A673 (cell line): ENCODE results near the gene ASB3. TPM values are rescaled to one million over a fixed set of nuclear protein-coding genes. Genes with fewer than 3 reads are reported as not detected.
"Not testable (repeated sequence)": the region's sequence is repeated elsewhere in the genome, so short reads cannot be mapped to it uniquely, and the experiment has no call there.

Experiments
- BruUV-seq: library from RNA; stranded (reverse); fragments of 400-500 nt; replicated peaks from 2 replicates; lab custom pipeline; 2021; lab: Mats Ljungman, UMichigan
- CTCF ChIA-PET: fragments of 300-600 bp; sonication (Branson Sonifier 250); formaldehyde crosslinking; loops from one replicate; lab custom pipeline; 2022; ENCODE audit warnings: antibody characterized with exemption; lab: Charles Lee
- POLR2A ChIA-PET: fragments of 300-600 bp; sonication (Branson Sonifier 250); formaldehyde crosslinking; loops from one replicate; lab custom pipeline; 2022; ENCODE audit warnings: antibody characterized with exemption; ENCODE audit not compliant: low non-redundant PET; lab: Charles Lee
- DNase-seq: peaks from one replicate; pipeline ENCODE4 v3.0.0-alpha.2; 2015; ENCODE audit warnings: low spot score
- H3K27ac ChIP-seq: fragments of 200-600 bp; sonication (generic); 2 replicates; pipeline ENCODE4 v1.5.1; 2016; ENCODE audit warnings: mixed run types, low read depth, mild to moderate bottlenecking, mixed read lengths, antibody characterized with exemption, low read length; ENCODE audit not compliant: poor library complexity, severe bottlenecking
- H3K27me3 ChIP-seq: fragments of 200-600 bp; sonication (generic); replicated peaks from 2 replicates; pipeline ENCODE4 v1.6.1; 2017; ENCODE audit warnings: mixed run types, low read depth, mild to moderate bottlenecking, mixed read lengths, antibody characterized with exemption, low read length; ENCODE audit not compliant: insufficient read depth, poor library complexity
- H3K36me3 ChIP-seq: fragments of 200-600 bp; sonication (generic); 2 replicates; pipeline ENCODE4 v1.6.1; 2016; ENCODE audit warnings: mixed run types, mild to moderate bottlenecking, mixed read lengths, antibody characterized with exemption, low read length; ENCODE audit not compliant: insufficient read depth, poor library complexity, severe bottlenecking
- H3K4me1 ChIP-seq: fragments of 200-600 bp; sonication (generic); 2 replicates; pipeline ENCODE4 v1.6.1; 2017; ENCODE audit warnings: mixed run types, mild to moderate bottlenecking, mixed read lengths, antibody characterized with exemption, low read length; ENCODE audit not compliant: insufficient read depth, poor library complexity, severe bottlenecking
- H3K4me3 ChIP-seq: fragments of 200-600 bp; sonication (generic); 2 replicates; pipeline ENCODE4 v1.5.1; 2016; ENCODE audit warnings: low read depth, mixed run types, mild to moderate bottlenecking, mixed read lengths, low read length; ENCODE audit not compliant: poor library complexity, severe bottlenecking
- H3K9me3 ChIP-seq: fragments of 200-600 bp; sonication (generic); 2 replicates; pipeline ENCODE4 v1.6.1; 2016; ENCODE audit warnings: mixed run types, low read depth, mild to moderate bottlenecking, mixed read lengths, antibody characterized with exemption, low read length; ENCODE audit not compliant: poor library complexity, severe bottlenecking
- CTCF ChIP-seq: fragments of 300-800, 200-600 bp; sonication (generic); conservative IDR thresholded peaks from 2 replicates; pipeline ENCODE4 v1.5.1; 2017; ENCODE audit warnings: low read depth, mild to moderate bottlenecking, antibody characterized with exemption, low read length, moderate library complexity, mixed read lengths
- EZH2 ChIP-seq: fragments of 200-600 bp; sonication (generic); IDR thresholded peaks from 2 replicates; pipeline ENCODE4 v1.6.1; 2017; ENCODE audit warnings: borderline replicate concordance, low read depth, mild to moderate bottlenecking, mixed read lengths, antibody characterized with exemption, low read length; ENCODE audit not compliant: poor library complexity, severe bottlenecking
- intact Hi-C: fragments of 100-400 bp; cut with micrococcal nuclease; formaldehyde crosslinking; loops from one replicate; pipeline ENCODE4 v1.10.0; 2022; ENCODE audit not compliant: unreplicated experiment
- total RNA-seq: library from RNA; stranded (reverse); gene quantifications from 2 replicates; pipeline ENCODE4 v1.2.3, GENCODE V29; 2021

ASB3 gene
- total RNA-seq, 1 experiment from 2014 or later, result 18.7 TPM

DNA sequence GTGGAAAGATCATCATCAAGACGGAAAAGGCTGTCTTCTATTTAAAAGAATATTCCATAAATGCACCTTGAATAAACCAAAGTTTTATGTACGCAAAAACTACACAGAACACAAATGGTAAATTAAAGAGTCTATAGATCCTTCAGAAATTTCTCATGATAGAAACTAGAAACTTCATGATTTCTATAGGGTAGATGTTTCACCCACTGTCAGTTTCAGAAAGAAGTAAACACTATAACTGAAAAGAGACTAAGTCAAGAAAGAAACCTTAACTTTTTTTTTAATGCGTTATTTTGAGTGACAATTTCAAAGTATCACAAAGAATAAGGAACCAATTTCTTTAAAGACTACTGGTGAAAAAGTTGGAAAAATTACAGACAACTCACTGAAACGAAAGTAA, 61.1 kb downstream of the ASB3 start:
- no peak overlapping the region for H3K4me3 ChIP-seq
- H3K27me3 ChIP-seq, result no peaks in the 10 kb centered on the region
- BruUV-seq, result no TSS peak
- TF ChIP-seq CTCF, result no peak
- TF ChIP-seq EZH2, result no peak
- H3K9me3 ChIP-seq, result no peaks in the 10 kb centered on the region
- no peak overlapping the region for H3K27ac ChIP-seq
- no peak for DNase-seq
- H3K36me3 ChIP-seq, result no peaks in the 10 kb centered on the region
- ChIA-PET CTCF (no interaction called here), POLR2A (no interaction called here)
- intact Hi-C loops, result no loop called here
- H3K4me1 ChIP-seq, result no peaks in the 10 kb centered on the region

GRCh38 chr2:53724536-53724935, 62.2 kb downstream of the ASB3 start:
- BruUV-seq, result no TSS peak
- Histone ChIP-seq H3K27me3 (no peaks in the 10 kb centered on the region), H3K4me1 (no peaks in the 10 kb centered on the region), H3K27ac (no peak overlapping the region), H3K36me3 (no peaks in the 10 kb centered on the region), H3K9me3 (no peaks in the 10 kb centered on the region), H3K4me3 (no peak overlapping the region)
- peak; percentile 1 for DNase-seq
- CTCF ChIA-PET, result no interaction called here
- TF ChIP-seq CTCF, result no peak
- TF ChIP-seq EZH2, result no peak
- intact Hi-C loops, result no loop called here
- POLR2A ChIA-PET, result no interaction called here

GRCh38 chr2:53720944-53721343, 65.8 kb downstream of the ASB3 start:
- BruUV-seq, intact Hi-C loops, H3K4me3 ChIP-seq, H3K27me3 ChIP-seq, H3K36me3 ChIP-seq, DNase-seq, H3K4me1 ChIP-seq, CTCF ChIA-PET, H3K9me3 ChIP-seq, H3K27ac ChIP-seq, POLR2A ChIA-PET: not testable (repeated sequence)

DNA sequence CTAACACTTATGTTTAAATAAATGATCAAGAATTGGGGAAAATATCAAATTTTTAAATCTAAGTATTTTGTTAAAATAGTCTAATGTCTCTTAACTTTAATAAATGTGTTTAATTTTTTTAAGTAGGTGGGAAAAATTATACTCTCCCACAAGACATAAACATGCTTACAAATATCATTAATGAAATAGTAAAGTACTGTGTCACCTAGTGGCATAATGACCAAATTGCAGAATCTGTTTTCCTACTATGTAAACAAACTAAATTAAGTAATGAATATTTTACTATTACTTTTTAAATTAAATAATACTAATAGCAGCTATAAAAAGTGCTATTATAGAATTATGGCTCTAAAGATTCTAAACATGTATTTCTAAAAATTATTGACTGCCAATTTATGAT, 71.2 kb downstream of the ASB3 start:
- ChIA-PET POLR2A (no interaction called here), CTCF (no interaction called here)
- TF ChIP-seq EZH2 (no peak), CTCF (peak; percentile 60)
- no TSS peak for BruUV-seq
- no peaks in the 10 kb centered on the region for H3K9me3 ChIP-seq
- H3K27me3 ChIP-seq, result no peaks in the 10 kb centered on the region
- no peaks in the 10 kb centered on the region for H3K4me1 ChIP-seq
- intact Hi-C loops, result no loop called here
- H3K36me3 ChIP-seq, result no peaks in the 10 kb centered on the region
- peak; percentile 11 for DNase-seq
- no peak overlapping the region for H3K4me3 ChIP-seq
- H3K27ac ChIP-seq, result no peak overlapping the region
